GM18517 (cell line): Measurements from ENCODE around the gene PPP2R3B.
"Not testable (repeated sequence)": the region's sequence is repeated elsewhere in the genome, so short reads cannot be mapped to it uniquely, and the experiment has no call there.

ENCODE experiments used
- ATAC-seq: cut with Tn5 transposase; IDR thresholded peaks from one replicate; pipeline ENCODE4 v1.9.1; 2021; ENCODE audit warnings: mild to moderate bottlenecking, moderate library complexity; ENCODE audit not compliant: unreplicated experiment

The PPP2R3B gene

DNA sequence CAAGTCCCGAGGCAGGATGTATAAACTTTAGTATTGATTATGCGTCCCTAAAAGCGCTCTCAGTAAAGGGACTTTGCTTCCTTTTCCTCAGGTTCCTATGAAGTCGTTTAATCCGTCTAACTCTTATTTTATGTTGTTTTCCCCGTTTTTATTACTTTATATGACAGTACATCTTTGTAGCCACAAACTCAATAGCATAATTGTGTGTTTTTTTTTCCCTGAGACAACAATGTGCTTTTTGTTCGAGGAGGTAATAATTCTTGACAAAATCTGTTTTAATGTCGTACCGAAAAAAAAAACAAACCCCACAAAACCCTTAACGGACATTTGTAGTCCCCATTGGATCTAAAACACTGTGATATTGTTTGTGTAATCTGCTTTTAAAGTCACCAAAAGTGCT is 17.9 kb upstream of the PPP2R3B start:
- no peak for ATAC-seq

DNA sequence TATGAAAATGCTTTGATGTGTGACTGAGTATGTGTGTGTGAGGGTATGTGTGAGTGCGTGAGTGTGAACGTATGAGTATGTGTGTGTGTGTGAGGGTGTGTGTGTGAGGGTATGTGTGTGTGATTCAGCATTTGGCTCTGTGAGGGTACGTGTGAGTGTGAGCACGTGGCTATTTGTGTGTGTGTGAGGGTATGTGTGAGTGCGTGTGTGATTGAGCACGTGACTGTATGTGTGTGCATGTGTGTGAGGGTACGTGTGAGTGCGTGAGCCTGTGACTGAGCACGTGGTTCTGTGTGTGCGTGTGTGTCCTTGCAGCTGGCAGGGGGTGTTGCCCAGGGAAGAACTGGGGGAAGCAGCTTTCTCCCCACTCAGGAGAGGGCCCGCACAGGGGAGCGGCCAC is 16.1 kb upstream of the PPP2R3B start:
- ATAC-seq, result no peak

DNA sequence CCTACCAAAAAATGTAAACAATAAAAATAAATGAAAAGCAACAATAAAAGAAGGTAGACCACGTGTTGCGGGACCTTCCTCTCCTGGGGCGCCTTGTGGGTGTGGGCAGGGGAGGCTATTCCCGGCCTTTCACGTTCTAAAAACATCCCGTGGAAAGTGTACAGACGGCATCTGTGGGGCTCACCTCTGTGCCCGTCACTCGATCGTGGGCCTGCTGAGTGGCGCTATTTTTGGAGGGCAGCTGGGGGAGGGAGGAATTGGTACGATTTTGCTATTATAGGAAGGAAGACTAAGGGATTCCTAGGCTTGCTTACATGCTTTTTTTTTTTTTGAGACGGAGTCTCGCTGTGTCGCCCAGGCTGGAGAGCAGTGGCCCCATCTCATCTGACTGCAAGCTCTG is 13.6 kb upstream of the PPP2R3B start:
- no peak for ATAC-seq

DNA sequence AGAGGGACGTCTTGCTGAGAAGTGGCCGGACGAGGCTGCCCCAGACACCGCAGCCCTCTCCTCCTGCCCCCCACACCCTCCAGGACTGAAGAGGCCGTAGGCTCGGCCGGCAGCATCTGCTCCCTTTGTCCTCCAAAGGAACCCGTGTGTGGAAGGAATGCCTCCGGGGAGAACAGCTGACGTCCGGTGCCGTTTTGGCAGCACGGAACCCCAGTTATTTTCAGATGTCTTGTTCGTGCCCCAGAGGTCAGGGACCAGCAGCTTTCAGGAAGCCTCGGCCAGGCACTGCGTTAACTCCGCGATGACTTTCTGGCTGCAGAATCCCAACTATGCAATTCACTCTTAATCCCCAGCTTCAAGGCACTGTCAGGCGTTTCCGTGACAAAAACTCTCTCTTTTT is 10.9 kb upstream of the PPP2R3B start:
- ATAC-seq, result no peak

DNA sequence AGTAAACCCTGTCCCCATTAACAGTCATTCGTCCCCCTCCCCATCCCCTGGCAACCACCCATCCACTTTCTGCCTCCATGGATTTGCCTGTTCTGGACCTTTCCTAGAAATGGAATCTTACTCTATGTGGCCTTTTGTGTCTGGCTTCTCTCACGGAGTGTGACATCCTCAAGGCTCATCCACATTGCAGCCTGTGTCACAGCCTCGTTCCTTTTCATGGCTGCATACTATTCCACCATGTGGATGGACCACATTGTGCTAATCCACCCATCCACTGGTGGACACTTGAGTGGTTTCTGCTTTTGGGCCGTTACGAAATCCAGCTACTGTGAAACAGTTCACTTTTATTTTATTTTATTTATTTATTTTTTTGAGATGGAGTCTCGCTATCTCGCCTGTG is 8.1 kb upstream of the PPP2R3B start:
- no peak for ATAC-seq

DNA sequence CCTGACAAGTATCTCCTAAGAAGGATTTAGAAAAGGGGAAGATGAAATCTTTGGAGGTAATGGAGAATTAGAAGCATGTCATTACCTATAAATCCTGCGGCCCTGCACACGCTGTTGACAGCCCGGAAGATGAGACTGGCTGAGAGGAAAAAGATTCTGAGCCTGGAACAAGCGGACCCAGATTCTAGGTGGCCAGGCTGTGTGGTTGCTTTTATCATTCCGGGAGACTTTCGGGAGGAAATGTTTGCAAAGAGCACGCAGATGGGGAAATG is 5.8 kb upstream of the PPP2R3B start:
- no peak for ATAC-seq

DNA sequence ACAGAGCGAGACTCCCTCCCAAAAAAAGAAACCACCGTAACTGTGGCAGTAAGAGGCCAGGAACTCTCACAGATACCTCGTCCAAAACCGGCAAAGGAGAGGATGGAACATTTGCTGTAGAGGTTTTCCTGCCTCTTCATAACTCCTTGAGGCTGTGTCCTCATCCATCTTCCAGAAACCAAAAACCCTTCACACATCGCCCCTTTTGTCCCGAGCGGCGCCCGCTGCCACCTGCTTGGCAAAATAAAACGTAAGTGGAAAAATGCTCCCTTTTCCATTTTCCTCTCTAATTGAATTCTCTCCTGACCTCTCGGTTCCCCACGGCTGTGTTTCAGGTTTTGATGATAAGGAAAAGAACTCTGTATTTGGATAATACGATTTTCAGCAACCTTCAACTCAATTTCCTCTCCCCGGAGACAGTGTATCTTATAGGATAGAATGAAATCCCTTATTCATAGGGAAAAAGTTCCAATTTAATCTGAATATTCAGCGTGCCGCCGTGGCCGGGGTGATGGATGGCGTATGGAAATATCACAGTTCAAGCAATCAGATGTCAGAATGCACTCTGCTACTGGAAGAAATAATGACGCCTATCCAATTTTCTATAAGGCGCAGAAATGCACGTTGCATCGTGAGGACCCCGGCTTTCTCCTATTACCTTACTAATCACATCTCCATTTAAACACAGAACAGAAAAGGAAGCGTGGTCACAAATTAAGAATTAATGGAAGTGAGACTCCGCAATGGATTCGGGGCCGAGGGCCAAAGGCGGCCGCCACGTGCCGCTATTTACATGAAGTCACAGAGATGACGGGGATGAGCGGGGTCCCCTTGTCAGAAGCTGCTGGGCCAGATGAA is 5.2 kb upstream of the PPP2R3B start:
- ATAC-seq, result no peak

DNA sequence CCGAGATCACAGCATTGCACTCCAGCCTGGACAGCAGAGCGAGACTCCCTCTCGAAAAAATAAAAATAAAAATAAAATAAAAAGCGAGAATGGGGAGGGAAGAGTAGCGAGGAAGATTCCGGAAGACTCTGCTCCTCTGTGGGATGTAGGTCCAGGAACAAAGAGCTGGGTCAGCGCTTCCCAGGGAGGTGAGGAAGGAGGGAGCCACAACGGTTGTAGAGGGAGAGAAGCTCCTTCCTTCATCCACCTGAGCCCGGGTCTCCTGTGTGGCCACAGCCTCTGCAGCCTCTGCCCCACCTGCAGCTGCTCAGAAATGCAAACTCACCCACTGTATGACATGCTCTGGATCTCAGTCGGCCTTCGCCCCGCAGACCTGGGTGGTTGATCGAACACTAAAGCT is 3.8 kb upstream of the PPP2R3B start:
- ATAC-seq, result no peak

DNA sequence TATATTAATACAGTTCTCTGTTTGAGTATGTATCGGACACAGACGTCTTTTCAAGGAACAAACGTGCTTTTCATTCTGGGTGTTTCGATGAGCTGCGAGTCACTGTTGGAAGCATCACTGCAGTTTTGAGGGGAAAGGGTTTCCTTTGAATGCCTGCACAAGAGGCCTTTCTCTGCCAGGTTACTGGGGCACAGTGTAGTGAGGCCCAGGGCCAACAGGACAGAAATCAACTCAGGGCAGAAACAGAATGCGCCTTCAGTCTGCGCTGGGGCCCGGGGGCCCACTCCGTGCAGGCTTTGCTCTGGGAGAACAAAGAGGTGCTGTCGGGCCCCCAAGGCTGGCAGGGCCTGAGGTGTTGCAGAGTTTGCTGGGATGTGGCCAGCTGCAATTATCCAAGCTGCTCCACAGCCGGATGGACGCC is 2.3 kb upstream of the PPP2R3B start:
- no peak for ATAC-seq

DNA sequence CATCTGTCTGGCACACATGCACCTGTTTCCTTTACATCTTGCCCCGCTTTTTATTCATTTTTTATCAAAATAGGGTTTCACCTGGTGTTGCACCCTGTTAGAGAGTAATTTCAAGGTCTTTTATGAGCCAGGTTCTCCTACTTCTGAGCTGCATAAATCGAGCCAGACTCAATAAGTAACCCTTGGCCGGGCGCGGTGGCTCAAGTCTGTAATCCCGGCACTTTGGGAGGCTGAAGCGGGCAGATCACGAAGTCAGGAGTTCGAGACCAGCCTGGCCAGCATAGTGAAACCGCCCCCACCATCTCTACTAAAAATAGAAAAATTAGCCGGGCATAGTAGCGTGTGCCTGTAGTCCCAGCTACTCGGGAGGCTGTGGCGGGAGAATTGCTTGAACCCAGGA is 1.0 kb upstream of the PPP2R3B start:
- no peak for ATAC-seq

DNA sequence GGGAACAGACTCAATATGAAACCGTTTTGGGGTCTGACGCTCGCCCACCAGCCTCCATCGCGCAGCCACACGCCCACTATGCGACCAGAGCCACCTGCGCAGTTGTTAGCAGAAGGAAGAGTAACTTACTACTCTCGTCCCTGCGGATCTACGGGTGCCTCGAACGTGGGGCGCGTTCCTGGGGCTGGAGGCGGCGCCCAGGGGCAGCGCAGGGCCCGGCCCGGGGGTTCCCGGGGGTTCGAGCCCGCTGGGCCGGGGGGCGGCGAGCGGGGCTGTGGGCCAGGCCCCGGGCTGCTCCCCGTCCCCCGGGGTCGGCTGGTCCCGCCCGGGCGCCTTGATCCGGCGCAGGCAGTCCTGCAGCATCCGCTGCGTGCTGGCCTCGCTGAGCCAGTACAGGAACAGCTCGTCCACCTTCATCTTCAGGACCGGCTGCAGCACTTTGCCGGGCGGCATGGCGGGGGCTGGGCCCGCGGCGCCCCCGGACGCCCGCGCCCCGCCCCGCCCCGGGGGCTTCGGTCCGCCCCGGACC is 404 bp downstream of the PPP2R3B start:
- peak; percentile 28 for ATAC-seq

DNA sequence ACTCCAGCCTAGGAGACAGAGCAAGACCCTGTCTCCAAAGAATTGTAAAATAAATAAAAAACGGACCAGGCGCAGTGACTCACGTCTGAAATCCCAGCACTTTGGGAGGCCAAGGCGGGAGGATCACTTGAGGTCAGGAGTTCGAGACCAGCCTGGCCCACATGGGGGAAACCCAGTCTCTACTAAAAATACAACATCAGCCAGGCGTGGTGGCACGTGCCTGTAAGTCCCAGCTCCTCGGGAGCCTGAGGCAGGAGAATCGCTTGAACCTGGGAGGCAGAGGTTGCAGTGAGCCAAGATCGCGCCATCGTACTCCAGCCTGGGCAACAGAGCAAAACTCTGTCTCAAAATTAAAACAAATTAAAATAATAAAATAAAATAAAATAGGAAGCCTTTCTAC is 971 bp downstream of the PPP2R3B start:
- ATAC-seq, result not testable (repeated sequence)

DNA sequence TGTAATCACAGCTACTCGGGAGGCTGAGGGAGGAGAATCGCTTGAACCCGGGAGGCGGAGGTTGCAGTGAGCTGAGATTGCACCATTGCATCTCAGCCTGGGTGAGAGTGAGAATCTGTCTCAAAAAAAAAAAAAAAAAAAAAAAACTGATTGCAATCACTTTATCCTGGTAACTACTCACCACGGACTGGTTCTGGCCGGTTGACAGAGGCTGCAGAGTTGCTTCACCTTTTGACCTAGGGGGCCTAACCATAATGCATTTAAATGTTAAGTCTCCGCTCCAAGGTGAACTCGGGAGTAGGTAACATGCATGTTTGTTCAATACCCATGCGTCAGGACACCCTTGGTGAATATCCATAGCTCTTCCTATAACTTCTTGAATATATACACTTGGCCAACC is 1.8 kb downstream of the PPP2R3B start:
- ATAC-seq, result no peak

DNA sequence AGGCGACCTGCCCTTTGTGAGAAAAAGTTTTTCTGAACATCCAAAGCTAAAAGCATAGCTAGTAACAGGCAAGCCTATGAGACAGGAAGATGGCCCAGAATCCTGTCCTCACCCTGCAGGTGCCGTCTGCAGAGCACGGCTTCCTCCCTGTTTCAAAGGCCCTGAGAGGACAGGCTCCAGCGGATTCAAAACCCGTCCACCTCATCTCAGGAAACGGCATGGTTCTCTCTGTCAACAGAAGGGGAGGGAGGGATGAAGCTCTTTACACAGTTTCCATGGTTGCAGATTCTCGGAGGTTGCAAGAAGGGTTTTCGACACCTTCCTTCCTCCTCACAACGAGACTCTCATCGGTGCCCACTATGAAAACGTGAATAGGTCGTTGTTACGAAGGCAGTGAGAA is 8.3 kb downstream of the PPP2R3B start:
- ATAC-seq, result no peak

DNA sequence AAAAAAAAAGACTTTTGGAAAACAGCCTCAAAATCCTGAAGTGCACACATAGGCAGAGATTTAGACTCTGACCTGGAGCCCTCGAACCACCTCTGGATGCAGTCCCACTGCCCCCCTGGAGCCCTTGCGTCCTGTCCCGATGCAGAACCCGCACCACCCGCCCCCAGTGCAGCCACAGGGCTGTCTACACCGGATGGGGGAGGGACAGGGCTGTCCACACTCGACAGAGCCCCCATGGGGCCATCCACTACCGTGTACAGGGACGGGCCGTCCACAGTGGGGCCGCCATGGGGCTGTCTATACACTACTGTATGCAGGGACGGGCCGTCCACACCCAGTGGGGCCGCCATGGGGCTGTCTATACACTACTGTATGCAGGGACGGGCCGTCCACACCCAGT is 10.5 kb downstream of the PPP2R3B start:
- ATAC-seq, result not testable (repeated sequence)

DNA sequence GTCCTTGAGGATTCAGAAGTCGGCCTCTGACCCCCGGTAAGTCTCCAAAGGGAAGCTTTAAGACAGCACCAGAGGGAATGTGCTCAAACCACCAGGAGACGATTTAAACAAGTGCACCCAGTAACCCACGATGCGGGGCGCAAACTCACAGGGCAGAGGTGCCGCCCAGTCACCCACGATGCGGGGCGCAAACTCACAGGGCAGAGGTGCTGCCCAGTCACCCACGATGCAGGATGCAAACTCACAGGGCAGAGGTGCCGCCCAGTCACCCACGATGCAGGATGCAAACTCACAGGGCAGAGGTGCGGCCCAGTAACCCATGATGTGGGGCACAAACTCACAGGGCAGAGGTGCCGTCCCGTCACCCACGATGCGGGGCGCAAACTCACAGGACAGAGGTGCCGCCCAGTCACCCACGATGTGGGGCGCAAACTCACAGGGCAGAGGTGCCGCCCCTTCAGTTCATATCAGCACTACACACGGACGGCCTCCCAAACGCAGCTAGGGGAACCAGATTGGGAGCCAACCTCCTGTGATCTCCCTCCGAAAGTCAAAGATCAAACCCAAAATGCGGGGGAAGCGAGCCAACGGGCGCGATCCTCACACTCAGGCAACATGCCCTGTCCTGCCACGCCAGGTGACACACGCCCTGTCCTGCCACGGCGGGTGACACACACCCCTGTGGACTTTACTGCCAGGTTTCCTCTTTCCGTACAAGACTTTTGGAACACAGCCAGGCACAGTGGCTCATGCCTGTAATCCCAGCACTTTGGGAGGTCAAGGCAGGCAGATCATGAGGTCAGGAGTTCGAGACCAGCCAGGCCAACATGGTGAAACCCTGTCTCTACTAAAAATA is 11.3 kb downstream of the PPP2R3B start:
- ATAC-seq, result no peak

DNA sequence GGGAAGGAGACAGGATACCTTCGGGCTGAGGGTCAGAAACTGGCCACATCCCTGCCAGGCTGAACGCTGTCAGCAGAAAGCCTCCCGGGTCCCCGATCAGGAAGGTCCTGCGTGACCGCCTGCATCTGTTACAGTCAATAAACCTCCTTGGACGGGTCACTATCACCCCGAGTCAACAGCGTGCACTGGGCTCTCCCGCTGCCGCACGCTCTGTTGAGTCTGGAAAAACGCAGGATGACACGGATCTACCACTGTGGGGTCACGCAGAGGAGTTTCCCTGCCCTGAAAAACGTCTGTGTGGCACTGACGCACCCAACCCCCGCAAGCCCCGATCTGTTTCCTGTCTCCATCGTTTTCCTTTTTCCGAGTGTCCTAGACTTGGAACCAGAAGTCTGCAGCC is 12.1 kb downstream of the PPP2R3B start:
- no peak for ATAC-seq

DNA sequence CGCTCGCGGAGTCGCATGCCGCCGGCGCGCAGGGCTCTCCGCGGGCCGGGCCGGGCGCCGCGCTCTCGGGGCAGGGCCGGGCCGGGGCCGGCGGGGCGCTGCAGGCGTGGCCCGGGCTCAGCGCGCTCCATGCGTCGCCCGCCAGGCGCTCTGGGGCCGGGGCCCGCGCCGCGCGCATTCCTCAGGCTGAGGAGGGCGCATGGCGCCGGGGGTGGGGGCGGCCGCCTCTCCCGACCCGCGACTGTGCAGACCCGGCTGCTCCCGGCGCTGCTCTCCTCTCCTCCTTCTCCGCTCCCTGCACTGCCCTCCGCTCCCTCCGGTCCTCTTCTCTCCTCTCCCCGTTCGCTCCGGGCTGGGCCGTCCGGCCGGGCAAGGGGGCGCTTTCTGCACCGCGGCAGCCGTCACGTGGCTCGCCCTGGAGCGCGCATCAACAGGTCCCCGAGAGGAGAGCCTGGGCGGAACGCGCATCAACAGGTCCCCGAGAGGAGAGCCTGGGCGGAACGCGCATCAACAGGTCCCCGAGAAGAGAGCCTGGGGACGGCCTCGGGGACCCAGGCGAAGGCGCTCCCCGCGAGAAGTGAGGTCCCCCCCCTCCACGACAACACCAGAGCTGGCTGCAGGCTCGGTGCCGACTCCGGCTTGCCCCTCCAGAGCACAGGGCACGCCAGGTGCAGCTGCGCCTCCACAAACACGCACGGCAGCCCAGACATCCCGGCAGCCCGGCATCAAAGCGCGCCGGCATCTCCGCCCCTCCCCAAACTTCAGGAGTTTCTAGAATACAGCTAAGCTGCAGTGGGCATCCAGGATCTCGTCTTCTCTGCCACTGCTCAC is 12.9 kb downstream of the PPP2R3B start:
- no peak for ATAC-seq

DNA sequence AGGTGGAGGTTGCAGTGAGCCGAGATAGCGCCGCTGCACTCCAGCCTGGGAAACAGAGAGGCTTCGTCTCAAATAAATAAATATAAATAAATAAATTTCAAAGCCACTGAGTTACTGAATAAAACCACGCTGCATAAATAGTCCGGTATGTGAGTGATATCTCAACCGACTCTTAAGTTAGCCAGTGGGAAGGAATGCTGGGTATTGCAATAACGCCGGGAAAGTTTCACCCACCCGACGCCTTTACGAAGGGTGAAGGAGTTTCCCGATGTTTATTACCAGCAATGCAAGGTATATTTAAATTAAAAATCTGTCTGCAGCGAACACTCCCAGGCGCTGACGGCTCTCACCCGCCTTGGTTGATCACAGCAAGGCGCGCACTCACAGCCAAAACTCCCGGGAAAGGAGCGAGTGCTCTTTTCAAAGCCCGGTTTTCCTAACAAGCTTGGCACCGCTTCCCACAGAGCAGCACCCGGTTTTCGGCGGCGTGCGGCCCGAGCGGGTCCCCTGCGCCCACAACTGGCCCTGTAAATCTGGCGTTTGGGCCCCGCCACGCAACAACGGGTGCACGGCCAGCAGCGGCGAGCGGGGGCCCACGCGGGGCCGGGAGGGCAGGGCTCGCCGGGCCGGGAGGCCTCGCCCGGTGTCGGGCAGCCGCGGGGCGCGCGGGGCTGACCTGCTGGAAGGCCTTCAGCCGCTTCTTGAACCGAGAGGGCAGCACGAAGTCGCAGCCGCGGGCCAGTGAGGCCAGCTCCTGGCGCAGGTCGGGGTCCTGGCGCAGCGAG is 13.7 kb downstream of the PPP2R3B start:
- ATAC-seq, result no peak

DNA sequence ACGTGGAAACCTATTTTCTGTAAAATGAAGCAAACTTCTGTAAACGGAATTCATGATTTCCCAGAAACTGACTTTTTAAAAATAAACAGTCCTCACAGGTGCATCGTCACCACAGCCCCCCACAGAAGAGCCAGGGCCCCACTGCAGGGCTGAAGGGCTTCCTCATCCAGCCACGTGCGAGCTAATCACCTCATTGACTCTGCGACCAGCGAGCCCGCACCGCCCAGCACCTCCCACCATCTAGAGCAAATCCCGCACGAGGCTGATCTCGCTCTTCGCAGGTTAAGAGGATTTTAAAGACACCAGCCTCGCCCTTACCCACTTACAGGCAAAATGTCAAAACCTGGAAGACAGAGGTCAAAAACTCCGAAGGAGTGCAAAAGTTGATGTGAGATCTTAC is 14.8 kb downstream of the PPP2R3B start:
- no peak for ATAC-seq
